ENCODE results near the gene PAK5.
"Not testable (repeated sequence)": the region's sequence is repeated elsewhere in the genome, so short reads cannot be mapped to it uniquely, and the experiment has no call there.

DNA sequence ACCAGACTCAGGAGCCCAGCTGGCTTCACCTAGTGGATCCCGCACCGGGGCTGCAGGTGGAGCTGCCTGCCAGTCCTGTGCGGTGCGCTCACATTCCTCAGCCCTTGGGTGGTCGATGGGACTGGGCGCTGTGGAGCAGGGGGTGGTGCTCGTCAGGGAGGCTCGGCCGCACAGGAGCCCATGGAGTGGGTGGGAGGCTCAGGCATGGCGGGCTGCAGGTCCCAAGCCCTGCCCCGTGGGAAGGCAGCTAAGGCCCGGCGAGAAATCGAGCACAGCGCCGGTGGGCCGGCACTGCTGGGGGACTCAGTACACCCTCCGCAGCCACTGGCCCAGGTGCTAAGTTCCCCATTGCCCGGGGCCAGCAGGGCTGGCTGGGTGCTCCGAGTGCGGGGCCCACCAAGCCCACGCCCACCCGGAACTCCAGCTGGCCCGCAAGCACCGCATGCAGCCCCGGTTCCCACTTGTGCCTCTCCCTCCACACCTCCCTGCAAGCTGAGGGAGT is 197.3 kb downstream of the PAK5 start:
- not testable (repeated sequence) for TF ChIP-seq ZNF114 (CRISPR knock-in tag; IDR thresholded peaks at IDR 0.05); POLR2AphosphoS5 (IDR thresholded peaks at IDR 0.05; ENCODE audit: low read depth); EZH2phosphoT487 (IDR thresholded peaks at IDR 0.05; ENCODE audit: unreplicated experiment); EZH2 (IDR thresholded peaks at IDR 0.05; ENCODE audit: low read depth, unreplicated experiment); CREB1 (CRISPR knock-in tag; IDR thresholded peaks at IDR 0.05; ENCODE audit: low read depth)
- TF ChIP-seq, protein P1, sequence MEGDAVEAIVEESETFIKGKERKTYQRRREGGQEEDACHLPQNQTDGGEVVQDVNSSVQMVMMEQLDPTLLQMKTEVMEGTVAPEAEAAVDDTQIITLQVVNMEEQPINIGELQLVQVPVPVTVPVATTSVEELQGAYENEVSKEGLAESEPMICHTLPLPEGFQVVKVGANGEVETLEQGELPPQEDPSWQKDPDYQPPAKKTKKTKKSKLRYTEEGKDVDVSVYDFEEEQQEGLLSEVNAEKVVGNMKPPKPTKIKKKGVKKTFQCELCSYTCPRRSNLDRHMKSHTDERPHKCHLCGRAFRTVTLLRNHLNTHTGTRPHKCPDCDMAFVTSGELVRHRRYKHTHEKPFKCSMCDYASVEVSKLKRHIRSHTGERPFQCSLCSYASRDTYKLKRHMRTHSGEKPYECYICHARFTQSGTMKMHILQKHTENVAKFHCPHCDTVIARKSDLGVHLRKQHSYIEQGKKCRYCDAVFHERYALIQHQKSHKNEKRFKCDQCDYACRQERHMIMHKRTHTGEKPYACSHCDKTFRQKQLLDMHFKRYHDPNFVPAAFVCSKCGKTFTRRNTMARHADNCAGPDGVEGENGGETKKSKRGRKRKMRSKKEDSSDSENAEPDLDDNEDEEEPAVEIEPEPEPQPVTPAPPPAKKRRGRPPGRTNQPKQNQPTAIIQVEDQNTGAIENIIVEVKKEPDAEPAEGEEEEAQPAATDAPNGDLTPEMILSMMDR (conservative IDR thresholded peaks at IDR 0.05; ENCODE audit: low read depth in 2 of 2): not testable (repeated sequence)
- TF ChIP-seq, protein P2, sequence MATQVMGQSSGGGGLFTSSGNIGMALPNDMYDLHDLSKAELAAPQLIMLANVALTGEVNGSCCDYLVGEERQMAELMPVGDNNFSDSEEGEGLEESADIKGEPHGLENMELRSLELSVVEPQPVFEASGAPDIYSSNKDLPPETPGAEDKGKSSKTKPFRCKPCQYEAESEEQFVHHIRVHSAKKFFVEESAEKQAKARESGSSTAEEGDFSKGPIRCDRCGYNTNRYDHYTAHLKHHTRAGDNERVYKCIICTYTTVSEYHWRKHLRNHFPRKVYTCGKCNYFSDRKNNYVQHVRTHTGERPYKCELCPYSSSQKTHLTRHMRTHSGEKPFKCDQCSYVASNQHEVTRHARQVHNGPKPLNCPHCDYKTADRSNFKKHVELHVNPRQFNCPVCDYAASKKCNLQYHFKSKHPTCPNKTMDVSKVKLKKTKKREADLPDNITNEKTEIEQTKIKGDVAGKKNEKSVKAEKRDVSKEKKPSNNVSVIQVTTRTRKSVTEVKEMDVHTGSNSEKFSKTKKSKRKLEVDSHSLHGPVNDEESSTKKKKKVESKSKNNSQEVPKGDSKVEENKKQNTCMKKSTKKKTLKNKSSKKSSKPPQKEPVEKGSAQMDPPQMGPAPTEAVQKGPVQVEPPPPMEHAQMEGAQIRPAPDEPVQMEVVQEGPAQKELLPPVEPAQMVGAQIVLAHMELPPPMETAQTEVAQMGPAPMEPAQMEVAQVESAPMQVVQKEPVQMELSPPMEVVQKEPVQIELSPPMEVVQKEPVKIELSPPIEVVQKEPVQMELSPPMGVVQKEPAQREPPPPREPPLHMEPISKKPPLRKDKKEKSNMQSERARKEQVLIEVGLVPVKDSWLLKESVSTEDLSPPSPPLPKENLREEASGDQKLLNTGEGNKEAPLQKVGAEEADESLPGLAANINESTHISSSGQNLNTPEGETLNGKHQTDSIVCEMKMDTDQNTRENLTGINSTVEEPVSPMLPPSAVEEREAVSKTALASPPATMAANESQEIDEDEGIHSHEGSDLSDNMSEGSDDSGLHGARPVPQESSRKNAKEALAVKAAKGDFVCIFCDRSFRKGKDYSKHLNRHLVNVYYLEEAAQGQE (IDR thresholded peaks at IDR 0.05; ENCODE audit: unreplicated experiment): not testable (repeated sequence)
- TF ChIP-seq, protein P3, sequence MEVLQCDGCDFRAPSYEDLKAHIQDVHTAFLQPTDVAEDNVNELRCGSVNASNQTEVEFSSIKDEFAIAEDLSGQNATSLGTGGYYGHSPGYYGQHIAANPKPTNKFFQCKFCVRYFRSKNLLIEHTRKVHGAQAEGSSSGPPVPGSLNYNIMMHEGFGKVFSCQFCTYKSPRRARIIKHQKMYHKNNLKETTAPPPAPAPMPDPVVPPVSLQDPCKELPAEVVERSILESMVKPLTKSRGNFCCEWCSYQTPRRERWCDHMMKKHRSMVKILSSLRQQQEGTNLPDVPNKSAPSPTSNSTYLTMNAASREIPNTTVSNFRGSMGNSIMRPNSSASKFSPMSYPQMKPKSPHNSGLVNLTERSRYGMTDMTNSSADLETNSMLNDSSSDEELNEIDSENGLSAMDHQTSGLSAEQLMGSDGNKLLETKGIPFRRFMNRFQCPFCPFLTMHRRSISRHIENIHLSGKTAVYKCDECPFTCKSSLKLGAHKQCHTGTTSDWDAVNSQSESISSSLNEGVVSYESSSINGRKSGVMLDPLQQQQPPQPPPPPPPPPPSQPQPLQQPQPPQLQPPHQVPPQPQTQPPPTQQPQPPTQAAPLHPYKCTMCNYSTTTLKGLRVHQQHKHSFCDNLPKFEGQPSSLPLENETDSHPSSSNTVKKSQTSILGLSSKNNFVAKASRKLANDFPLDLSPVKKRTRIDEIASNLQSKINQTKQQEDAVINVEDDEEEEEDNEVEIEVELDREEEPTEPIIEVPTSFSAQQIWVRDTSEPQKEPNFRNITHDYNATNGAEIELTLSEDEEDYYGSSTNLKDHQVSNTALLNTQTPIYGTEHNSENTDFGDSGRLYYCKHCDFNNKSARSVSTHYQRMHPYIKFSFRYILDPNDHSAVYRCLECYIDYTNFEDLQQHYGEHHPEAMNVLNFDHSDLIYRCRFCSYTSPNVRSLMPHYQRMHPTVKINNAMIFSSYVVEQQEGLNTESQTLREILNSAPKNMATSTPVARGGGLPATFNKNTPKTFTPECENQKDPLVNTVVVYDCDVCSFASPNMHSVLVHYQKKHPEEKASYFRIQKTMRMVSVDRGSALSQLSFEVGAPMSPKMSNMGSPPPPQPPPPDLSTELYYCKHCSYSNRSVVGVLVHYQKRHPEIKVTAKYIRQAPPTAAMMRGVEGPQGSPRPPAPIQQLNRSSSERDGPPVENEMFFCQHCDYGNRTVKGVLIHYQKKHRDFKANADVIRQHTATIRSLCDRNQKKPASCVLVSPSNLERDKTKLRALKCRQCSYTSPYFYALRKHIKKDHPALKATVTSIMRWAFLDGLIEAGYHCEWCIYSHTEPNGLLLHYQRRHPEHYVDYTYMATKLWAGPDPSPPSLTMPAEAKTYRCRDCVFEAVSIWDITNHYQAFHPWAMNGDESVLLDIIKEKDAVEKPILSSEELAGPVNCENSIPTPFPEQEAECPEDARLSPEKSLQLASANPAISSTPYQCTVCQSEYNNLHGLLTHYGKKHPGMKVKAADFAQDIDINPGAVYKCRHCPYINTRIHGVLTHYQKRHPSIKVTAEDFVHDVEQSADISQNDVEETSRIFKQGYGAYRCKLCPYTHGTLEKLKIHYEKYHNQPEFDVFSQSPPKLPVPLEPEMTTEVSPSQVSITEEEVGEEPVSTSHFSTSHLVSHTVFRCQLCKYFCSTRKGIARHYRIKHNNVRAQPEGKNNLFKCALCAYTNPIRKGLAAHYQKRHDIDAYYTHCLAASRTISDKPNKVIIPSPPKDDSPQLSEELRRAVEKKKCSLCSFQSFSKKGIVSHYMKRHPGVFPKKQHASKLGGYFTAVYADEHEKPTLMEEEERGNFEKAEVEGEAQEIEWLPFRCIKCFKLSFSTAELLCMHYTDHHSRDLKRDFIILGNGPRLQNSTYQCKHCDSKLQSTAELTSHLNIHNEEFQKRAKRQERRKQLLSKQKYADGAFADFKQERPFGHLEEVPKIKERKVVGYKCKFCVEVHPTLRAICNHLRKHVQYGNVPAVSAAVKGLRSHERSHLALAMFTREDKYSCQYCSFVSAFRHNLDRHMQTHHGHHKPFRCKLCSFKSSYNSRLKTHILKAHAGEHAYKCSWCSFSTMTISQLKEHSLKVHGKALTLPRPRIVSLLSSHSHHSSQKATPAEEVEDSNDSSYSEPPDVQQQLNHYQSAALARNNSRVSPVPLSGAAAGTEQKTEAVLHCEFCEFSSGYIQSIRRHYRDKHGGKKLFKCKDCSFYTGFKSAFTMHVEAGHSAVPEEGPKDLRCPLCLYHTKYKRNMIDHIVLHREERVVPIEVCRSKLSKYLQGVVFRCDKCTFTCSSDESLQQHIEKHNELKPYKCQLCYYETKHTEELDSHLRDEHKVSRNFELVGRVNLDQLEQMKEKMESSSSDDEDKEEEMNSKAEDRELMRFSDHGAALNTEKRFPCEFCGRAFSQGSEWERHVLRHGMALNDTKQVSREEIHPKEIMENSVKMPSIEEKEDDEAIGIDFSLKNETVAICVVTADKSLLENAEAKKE (CRISPR knock-in tag; IDR thresholded peaks at IDR 0.05): not testable (repeated sequence)
